ENCODE results near the gene SIM2.
"Not testable (repeated sequence)": the region's sequence is repeated elsewhere in the genome, so short reads cannot be mapped to it uniquely, and the experiment has no call there.

Gene SIM2, protein sequence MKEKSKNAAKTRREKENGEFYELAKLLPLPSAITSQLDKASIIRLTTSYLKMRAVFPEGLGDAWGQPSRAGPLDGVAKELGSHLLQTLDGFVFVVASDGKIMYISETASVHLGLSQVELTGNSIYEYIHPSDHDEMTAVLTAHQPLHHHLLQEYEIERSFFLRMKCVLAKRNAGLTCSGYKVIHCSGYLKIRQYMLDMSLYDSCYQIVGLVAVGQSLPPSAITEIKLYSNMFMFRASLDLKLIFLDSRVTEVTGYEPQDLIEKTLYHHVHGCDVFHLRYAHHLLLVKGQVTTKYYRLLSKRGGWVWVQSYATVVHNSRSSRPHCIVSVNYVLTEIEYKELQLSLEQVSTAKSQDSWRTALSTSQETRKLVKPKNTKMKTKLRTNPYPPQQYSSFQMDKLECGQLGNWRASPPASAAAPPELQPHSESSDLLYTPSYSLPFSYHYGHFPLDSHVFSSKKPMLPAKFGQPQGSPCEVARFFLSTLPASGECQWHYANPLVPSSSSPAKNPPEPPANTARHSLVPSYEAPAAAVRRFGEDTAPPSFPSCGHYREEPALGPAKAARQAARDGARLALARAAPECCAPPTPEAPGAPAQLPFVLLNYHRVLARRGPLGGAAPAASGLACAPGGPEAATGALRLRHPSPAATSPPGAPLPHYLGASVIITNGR

DNA sequence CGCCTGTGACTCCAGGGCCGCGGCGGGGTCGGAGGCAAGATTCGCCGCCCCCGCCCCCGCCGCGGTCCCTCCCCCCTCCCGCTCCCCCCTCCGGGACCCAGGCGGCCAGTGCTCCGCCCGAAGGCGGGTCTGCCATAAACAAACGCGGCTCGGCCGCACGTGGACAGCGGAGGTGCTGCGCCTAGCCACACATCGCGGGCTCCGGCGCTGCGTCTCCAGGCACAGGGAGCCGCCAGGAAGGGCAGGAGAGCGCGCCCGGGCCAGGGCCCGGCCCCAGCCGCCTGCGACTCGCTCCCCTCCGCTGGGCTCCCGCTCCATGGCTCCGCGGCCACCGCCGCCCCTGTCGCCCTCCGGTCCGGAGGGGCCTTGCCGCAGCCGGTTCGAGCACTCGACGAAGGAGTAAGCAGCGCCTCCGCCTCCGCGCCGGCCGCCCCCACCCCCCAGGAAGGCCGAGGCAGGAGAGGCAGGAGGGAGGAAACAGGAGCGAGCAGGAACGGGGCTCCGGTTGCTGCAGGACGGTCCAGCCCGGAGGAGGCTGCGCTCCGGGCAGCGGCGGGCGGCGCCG is at the start of gene SIM2:
Gene SIM2, plus strand, starts transcription at position 135 of the 565 bp plus-strand sequence. CDS start 632 bp downstream, outside the sequence.
- no peak within 1 kb of the TSS for H3K4me3 Mint-ChIP-seq
- ATAC-seq: no peak
- peaks cover 11% of the 10 kb centered on the region for H3K4me1 Mint-ChIP-seq
- H3K36me3 Mint-ChIP-seq: no peaks in the 10 kb centered on the region
- H3K9me3 Mint-ChIP-seq: no peaks in the 10 kb centered on the region
- peaks cover 93% of the 10 kb centered on the region for H3K27me3 Mint-ChIP-seq
- H3K27ac Mint-ChIP-seq: peak within 1 kb of the TSS; percentile 46

DNA sequence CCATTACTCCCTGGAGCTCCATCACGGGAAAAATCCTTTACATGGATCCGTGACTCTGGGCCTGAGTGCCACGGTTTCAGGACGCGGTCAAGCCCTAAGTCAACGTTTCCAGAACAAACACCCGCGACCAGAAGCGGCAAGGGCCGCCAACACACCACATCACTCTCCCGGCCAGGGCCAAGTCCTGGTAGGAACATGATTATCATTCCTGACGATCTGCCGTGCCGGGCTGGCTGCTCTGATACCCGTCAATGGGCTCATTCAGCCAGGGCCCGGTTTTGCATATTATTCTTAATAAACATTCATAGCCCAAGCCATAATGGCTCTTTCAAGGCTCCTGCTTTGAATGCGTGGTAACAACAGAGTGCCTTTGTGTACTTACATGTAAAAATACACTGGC is 44.6 kb upstream of the SIM2 start:
- ATAC-seq: no peak
- H3K27me3 Mint-ChIP-seq: peaks cover 7% of the 10 kb centered on the region
- H3K27ac Mint-ChIP-seq: no peak overlapping the region

DNA sequence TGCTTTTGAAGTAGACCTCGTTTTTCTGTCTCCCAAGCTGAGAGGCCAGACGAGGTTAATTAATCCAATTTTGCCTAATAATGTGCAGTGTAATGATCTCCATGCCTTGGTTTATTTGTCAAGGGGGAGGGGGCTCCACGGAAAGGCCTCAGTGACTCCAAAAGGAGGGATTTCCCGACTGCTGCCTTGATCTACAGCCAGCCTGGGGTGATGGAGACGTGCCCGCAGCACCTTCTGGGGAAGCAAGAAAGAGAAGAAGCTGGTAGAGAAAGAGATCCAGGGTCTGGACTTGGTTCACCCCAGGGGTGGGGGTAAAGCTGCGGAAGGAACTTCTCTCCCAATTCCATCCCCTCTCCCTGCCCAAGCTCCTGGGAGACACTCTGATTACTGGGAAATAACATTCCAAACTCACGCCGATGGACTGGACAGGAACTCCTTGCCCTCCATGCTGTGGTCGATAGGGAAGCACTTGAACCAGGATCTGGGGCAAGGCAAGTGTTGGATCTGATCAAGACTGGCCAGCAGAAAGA is 44.1 kb upstream of the SIM2 start:
- Mint-ChIP-seq H3K4me1 (no peaks in the 10 kb centered on the region), H3K9me3 (peaks cover 2% of the 10 kb centered on the region), H3K27ac (no peak overlapping the region), H3K27me3 (peaks cover 8% of the 10 kb centered on the region), H3K36me3 (no peaks in the 10 kb centered on the region), H3K4me3 (no peak overlapping the region)
- ATAC-seq: no peak

More for the DNA sequence above, 44.6 kb upstream of the SIM2 start:
- Mint-ChIP-seq H3K36me3 (no peaks in the 10 kb centered on the region), H3K4me1 (no peaks in the 10 kb centered on the region), H3K9me3 (peaks cover 2% of the 10 kb centered on the region), H3K4me3 (no peak overlapping the region)

DNA sequence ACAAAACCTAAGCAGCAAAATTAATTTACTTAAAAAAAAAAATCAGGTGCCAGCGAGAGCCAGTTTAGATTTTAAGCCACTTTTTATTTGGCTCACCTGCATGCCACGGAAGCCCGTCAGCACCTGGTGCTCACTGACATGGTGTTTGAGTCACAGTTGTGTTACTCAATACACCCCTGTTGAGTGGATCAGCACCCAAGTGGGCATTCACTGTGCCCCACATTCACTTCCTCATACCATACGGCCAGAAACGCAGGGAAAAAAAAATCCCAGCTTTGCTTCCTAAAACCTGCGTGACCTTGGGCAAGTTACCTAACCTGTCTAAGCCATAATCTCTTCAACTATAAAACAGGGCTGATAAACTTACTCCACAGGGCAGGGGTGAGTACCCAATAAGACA is 42.8 kb upstream of the SIM2 start:
- ATAC-seq: no peak

DNA sequence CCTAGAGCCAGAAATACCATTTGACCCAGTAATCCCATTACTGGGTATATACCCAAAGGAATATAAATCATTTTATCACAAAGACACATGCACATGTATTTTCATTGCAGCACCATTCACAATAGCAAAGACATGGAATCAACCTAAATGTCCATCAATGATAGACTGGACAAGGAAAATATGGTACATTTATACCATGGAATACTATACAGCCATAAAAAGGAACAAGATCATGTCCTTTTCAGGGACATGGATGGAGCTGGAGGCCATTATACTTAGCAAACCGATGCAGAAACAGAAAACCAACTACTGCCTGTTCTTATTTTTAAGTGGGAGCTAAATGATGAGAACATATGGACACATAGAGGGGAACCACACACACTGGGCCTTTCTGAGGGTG is 41.6 kb upstream of the SIM2 start:
- not testable (repeated sequence) for H3K4me3 Mint-ChIP-seq, H3K9me3 Mint-ChIP-seq, H3K36me3 Mint-ChIP-seq, H3K4me1 Mint-ChIP-seq, ATAC-seq, H3K27ac Mint-ChIP-seq
- H3K27me3 Mint-ChIP-seq: peaks cover 32% of the 10 kb centered on the region

More for the DNA sequence above, 42.8 kb upstream of the SIM2 start:
- Mint-ChIP-seq H3K36me3 (no peaks in the 10 kb centered on the region), H3K9me3 (peaks cover 2% of the 10 kb centered on the region), H3K27ac (no peak overlapping the region), H3K27me3 (peaks cover 21% of the 10 kb centered on the region), H3K4me3 (no peak overlapping the region), H3K4me1 (no peaks in the 10 kb centered on the region)

DNA sequence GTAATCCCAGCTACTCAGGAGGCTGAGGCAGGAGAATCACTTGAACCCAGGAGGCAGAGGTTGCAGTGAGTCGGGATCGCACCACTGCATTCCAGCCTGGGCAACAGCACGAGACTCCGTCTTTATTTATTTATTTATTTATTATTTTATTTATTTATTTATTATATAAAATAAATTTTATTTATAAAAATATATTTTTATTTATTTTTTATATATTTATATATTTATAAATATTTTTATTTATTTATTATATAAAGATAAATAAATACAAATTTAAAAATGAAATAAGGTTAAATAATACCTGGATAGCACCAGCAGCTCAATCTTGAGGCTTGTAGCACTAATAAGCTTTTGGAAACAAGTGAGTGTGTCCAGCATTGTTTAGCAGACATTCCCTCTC is 40.9 kb upstream of the SIM2 start:
- H3K4me3 Mint-ChIP-seq: no peak overlapping the region
- H3K9me3 Mint-ChIP-seq: no peaks in the 10 kb centered on the region
- no peak overlapping the region for H3K27ac Mint-ChIP-seq
- H3K36me3 Mint-ChIP-seq: no peaks in the 10 kb centered on the region
- no peaks in the 10 kb centered on the region for H3K4me1 Mint-ChIP-seq
- no peak for ATAC-seq
- H3K27me3 Mint-ChIP-seq: peaks cover 32% of the 10 kb centered on the region

DNA sequence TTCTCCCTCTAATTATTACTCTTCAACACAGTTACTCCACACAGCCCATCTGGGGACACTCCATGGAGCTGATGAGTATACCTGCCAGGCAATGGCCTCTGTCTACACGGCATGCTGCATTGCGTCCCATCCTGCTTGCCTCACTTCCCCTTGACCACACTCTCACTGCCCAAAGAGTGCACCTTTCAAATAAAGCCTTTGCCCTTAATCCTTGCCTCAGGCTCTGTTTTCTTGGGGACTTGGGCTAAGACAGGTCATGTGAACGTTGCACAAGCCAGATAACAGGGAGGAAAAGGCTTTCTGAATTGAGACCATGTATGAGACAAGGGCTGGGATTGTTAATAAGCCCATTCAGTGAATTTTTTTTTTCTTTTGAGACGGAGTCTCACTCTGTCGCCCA is 40.0 kb upstream of the SIM2 start:
- H3K4me3 Mint-ChIP-seq: no peak overlapping the region
- H3K4me1 Mint-ChIP-seq: no peaks in the 10 kb centered on the region
- no peak for ATAC-seq
- no peaks in the 10 kb centered on the region for H3K9me3 Mint-ChIP-seq
- H3K36me3 Mint-ChIP-seq: no peaks in the 10 kb centered on the region
- H3K27ac Mint-ChIP-seq: no peak overlapping the region
- H3K27me3 Mint-ChIP-seq: peaks cover 34% of the 10 kb centered on the region

DNA sequence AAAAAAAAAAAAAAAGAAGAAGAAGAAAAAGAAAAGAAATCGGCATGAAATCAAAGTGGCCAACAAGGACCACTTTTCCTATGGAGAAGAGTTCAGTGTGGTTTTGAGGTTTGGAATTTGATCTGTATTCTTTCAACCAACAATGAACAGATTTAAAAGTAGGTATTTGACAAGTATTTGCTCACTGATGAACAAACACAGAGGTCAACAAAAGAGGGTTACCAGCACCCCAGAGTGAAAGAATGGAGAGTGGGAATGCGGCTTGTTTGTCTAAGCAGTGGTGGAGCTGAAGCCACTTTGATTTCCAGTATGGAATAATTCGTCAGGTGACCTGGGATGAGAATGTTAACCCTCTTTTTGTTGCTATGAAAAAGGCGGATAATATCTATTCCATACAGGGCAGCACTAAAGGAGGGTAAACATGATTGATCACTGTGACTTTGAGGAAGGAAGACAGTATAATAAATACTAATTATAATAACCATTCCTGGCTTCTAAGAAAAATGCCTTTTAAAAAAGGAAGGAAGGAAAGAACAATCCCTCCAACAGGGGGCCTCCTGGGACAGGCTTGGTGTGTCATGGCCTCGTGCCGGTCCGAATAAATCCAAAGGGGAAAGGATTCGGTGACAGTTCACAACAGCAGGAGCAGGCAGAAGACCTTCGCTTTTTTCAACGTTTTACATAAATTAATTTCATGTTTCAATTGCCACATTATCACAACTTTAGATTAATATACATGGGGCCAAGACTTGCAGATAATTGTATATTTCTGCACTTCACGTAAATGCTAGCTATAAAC is 37.2 kb upstream of the SIM2 start:
- ATAC-seq: no peak
- Mint-ChIP-seq H3K27ac (no peak overlapping the region), H3K9me3 (no peaks in the 10 kb centered on the region), H3K4me3 (no peak overlapping the region), H3K36me3 (no peaks in the 10 kb centered on the region), H3K4me1 (no peaks in the 10 kb centered on the region), H3K27me3 (peaks cover 33% of the 10 kb centered on the region)

DNA sequence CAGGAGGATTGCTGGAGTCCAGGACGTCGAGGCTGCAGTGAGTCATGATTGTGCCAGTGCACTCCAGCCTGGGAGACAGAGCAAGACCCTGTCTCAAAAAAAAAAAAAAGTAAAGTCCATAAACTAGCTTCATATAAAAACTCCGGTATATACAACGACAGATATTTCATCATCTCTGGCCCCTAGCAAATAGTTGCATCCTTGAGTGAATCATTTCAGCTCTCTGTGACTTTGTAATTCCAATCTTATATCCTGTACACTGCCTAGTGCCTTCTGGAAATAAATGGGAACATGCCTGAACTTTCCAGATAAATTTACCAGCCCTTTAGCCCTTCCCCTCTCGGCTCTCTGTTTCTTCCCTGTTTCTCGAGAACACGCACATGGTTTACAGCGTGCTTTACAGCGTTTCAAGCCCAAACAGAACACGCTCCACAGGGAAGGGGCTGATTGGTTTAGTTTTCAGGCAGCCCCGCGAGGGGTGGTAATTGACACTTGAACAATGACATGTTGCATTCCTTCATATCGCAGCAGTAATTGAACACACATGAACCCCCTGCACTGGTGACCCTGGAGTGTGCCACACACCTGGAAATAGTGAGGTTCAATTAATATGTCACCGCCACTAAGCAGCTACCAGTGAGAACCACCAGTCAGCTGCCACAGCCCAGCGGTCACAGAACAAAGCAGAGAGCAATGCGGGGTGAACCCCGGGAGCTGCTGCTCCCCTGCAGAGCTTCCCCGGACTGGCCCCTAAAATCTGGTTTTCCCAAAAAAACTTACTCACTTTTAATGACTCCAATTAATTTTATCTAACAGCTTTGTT is 35.7 kb upstream of the SIM2 start:
- Mint-ChIP-seq H3K4me1 (no peaks in the 10 kb centered on the region), H3K9me3 (no peaks in the 10 kb centered on the region), H3K27me3 (peaks cover 45% of the 10 kb centered on the region), H3K36me3 (no peaks in the 10 kb centered on the region), H3K4me3 (no peak overlapping the region), H3K27ac (no peak overlapping the region)
- no peak for ATAC-seq

DNA sequence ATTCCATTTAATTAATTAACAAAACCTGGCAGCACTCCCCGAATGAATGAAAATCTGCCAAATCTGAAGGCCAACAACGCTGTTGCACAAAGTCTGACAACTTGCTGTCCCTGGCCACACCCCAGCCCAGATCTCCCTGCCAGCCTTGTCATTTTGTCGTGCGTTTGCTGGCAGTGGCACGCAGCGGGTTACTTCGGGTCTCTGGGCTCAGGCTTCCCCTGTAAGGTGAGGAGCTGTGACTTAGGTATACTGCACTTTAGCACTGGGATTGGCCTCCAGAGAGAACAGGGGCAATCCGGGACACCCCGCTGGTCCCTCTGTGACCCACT is 34.3 kb upstream of the SIM2 start:
- H3K4me3 Mint-ChIP-seq: no peak overlapping the region
- no peaks in the 10 kb centered on the region for H3K4me1 Mint-ChIP-seq
- peaks cover 45% of the 10 kb centered on the region for H3K27me3 Mint-ChIP-seq
- no peak for ATAC-seq
- H3K9me3 Mint-ChIP-seq: no peaks in the 10 kb centered on the region
- H3K36me3 Mint-ChIP-seq: no peaks in the 10 kb centered on the region
- H3K27ac Mint-ChIP-seq: no peak overlapping the region

DNA sequence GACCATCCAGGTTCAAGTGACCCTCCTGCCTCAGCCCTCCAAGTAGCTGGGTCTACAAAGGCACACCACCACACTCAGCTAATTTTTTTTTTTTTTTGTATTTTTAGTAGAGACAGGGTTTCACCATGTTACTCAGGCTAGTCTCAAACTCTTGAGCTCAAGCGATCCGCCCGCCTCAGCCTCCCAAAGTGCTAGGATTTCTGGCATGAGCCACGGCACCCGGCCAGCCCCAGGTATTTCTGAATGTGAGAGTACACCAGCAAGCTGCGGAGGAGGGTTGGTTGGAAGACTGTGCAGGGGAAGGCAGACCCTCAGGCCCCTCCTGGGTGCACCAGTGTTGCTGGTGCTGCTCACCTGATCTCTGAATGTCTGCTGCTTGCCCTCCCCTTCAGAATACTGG is 33.1 kb upstream of the SIM2 start:
- no peak for ATAC-seq
- Mint-ChIP-seq H3K4me3 (no peak overlapping the region), H3K27me3 (peaks cover 35% of the 10 kb centered on the region), H3K27ac (no peak overlapping the region), H3K9me3 (no peaks in the 10 kb centered on the region), H3K36me3 (no peaks in the 10 kb centered on the region), H3K4me1 (no peaks in the 10 kb centered on the region)

DNA sequence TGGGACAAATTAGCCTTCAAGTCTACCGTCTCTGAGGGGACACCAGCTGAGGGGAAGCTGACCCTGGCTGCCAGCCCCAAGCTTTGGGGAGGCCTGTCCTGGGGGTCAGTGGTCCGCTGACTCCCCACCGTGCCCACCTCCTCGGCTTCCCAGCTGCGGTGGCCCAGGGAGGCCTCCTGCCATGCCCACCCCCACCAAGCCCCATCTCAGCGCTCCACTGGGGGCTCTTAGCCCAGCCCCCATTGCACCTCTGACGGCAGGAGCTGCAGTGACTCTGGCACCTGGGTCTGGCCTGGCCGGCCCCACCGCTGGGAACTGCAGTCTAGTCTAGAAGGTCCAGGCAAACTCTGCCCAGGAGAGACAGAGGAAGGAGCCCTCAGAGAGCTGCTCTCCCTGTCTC is 30.2 kb upstream of the SIM2 start:
- H3K36me3 Mint-ChIP-seq: no peaks in the 10 kb centered on the region
- H3K27ac Mint-ChIP-seq: no peak overlapping the region
- no peak overlapping the region for H3K4me3 Mint-ChIP-seq
- peaks cover 3% of the 10 kb centered on the region for H3K9me3 Mint-ChIP-seq
- peak; percentile 28 for ATAC-seq
- no peaks in the 10 kb centered on the region for H3K4me1 Mint-ChIP-seq
- peaks cover 39% of the 10 kb centered on the region for H3K27me3 Mint-ChIP-seq

DNA sequence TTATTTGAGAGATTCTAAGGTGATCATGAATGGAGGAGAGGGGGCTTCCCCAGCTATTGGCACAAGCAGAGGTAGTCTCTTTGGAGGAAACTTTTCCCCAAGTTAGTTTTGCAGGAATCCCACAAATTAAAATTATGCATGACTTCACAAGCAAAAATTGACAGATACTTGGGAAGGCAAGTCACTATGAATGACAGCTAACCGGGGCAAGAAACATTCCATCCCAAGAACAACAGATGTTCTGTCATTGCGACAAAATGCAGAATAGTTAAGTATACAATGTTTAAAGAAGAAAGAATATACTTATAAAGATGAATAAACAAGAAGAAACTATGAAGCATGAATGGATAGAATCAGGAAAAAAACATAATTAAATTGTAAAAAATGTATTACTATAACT is 27.1 kb upstream of the SIM2 start:
- Mint-ChIP-seq H3K4me3 (no peak overlapping the region), H3K27me3 (peaks cover 49% of the 10 kb centered on the region), H3K9me3 (peaks cover 5% of the 10 kb centered on the region), H3K4me1 (no peaks in the 10 kb centered on the region), H3K36me3 (no peaks in the 10 kb centered on the region), H3K27ac (no peak overlapping the region)
- ATAC-seq: no peak

DNA sequence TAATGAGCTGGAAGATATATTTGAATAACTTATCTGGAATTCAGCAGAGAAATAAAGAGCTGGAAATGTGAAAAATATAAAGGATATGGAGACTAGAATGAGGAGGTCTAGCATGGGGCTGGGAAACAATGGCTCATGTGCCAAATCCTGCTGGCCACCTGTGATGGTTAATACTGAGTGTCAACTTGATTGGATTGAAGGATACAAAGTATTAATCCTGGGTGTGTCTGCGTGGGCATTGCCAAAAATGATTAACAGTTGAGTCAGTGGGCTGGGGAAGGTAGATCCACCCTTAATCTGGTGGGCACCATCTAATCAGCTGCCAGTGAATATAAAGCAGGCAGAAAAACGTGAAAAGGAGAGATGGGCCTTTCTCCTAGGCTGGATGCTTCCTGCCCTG is 26.6 kb upstream of the SIM2 start:
- peaks cover 50% of the 10 kb centered on the region for H3K27me3 Mint-ChIP-seq
- H3K4me3 Mint-ChIP-seq, H3K9me3 Mint-ChIP-seq, H3K4me1 Mint-ChIP-seq, H3K36me3 Mint-ChIP-seq, H3K27ac Mint-ChIP-seq, ATAC-seq: not testable (repeated sequence)
